SJCRH30 (cell line): ENCODE results near the gene CLEC6A. TPM values are rescaled to one million over a fixed set of nuclear protein-coding genes. Genes with fewer than 3 reads are reported as not detected.

Experiments used
- DNase-seq, 2 experiments: peaks; one replicate each; pipeline ENCODE4 v3.0.0-alpha.2; 2015 to 2020
- H3K27ac ChIP-seq: fragments of 250-450 bp; sonication (Bioruptor Pico); 2 replicates; pipeline ENCODE4 v1.5.1; 2020; ENCODE audit warnings: mild to moderate bottlenecking, moderate library complexity
- H3K27me3 ChIP-seq: fragments of 250-450 bp; sonication (Bioruptor Pico); 2 replicates; pipeline ENCODE4 v1.5.1; 2020; ENCODE audit warnings: mild to moderate bottlenecking, moderate library complexity
- H3K36me3 ChIP-seq: fragments of 250-450 bp; sonication (Bioruptor Pico); 2 replicates; pipeline ENCODE4 v1.5.1; 2020; ENCODE audit warnings: mild to moderate bottlenecking, moderate library complexity
- H3K4me1 ChIP-seq: fragments of 250-450 bp; sonication (Bioruptor Pico); 2 replicates; pipeline ENCODE4 v1.5.1; 2020; ENCODE audit warnings: mild to moderate bottlenecking, moderate library complexity
- H3K4me3 ChIP-seq: fragments of 250-450 bp; sonication (Bioruptor Pico); 2 replicates; pipeline ENCODE4 v1.5.1; 2020; ENCODE audit warnings: mild to moderate bottlenecking, moderate library complexity
- H3K9me3 ChIP-seq: fragments of 250-450 bp; sonication (Bioruptor Pico); replicated peaks from 2 replicates; pipeline ENCODE4 v1.5.1; 2020; ENCODE audit warnings: mild to moderate bottlenecking, moderate library complexity
- total RNA-seq: library from RNA; depleted of rRNA; stranded (reverse); fragments of >200 nt; shearing (Covaris generic); gene quantifications from 2 replicates; pipeline ENCODE4 v1.2.3, GENCODE V29; 2014; rRNA removed

The CLEC6A gene
- total RNA-seq, 1 experiment from 2014 or later, result not detected

GRCh38 chr12:8513256-8513655, 57.5 kb downstream of the CLEC6A start, which contains the start of gene CLEC4D:
Gene CLEC4D, plus strand, starts transcription at chr12:8513503. Its CDS starts 230 bp downstream, at chr12:8513733.
- Histone ChIP-seq H3K4me3 (no peak within 1 kb of the TSS), H3K4me1 (no peaks in the 10 kb centered on the region), H3K27ac (no peak within 1 kb of the TSS), H3K9me3 (no peaks in the 10 kb centered on the region), H3K36me3 (no peaks in the 10 kb centered on the region), H3K27me3 (no peaks in the 10 kb centered on the region)
- no peak for DNase-seq

- Histone ChIP-seq H3K27me3 (no peaks in the 10 kb centered on the region), H3K4me3 (no peak overlapping the region), H3K27ac (no peak overlapping the region), H3K36me3 (no peaks in the 10 kb centered on the region), H3K4me1 (no peaks in the 10 kb centered on the region), H3K9me3 (no peaks in the 10 kb centered on the region)
- no peak for DNase-seq
These were observed 62.2 kb downstream of the CLEC6A start for GRCh38 chr12:8517971-8518370.

GRCh38 chr12:8519171-8519570, 63.4 kb downstream of the CLEC6A start:
- Histone ChIP-seq H3K9me3 (no peaks in the 10 kb centered on the region), H3K36me3 (no peaks in the 10 kb centered on the region), H3K4me3 (no peak overlapping the region), H3K27me3 (no peaks in the 10 kb centered on the region), H3K4me1 (no peaks in the 10 kb centered on the region), H3K27ac (no peak overlapping the region)
- no peak for DNase-seq

GRCh38 chr12:8527250-8528130, 71.7 kb downstream of the CLEC6A start:
- DNase-seq, result no peak
- no peaks in the 10 kb centered on the region for H3K4me1 ChIP-seq
- no peaks in the 10 kb centered on the region for H3K36me3 ChIP-seq
- no peak overlapping the region for H3K27ac ChIP-seq
- peaks cover 6% of the 10 kb centered on the region for H3K27me3 ChIP-seq
- H3K4me3 ChIP-seq, result no peak overlapping the region
- H3K9me3 ChIP-seq, result no peaks in the 10 kb centered on the region; the same call in 1 of the 2 replicates

Other genes starting within 250 kb of the CLEC6A start
- 0.04 TPM in 1 of 2 replicates, not detected in the other for gene FAM90A1, start 228.3 kb upstream of the CLEC6A start, total RNA-seq
- gene CLEC4D, start 57.5 kb downstream of the CLEC6A start, total RNA-seq, result 0.61 TPM in 1 of 2 replicates, not detected in the other
- not detected in 2 replicates for gene CLEC4E, start 84.9 kb downstream of the CLEC6A start, total RNA-seq
- not detected in 2 replicates for gene AICDA, start 156.9 kb downstream of the CLEC6A start, total RNA-seq
- 0.23 TPM in 1 of 2 replicates, not detected in the other for gene MFAP5, start 206.9 kb downstream of the CLEC6A start, total RNA-seq
- 47.7 and 63.1 TPM in 2 replicates for gene RIMKLB, start 242.0 kb downstream of the CLEC6A start, total RNA-seq